OCI-LY3 (cell line): Measurements from ENCODE around the gene MB21D2.

Experiments
- H2AFZ ChIP-seq: fragments of 200-600, 300-600 bp; shearing (Covaris generic); 2 replicates; pipeline ENCODE4 v1.6.0; 2014; ENCODE audit warnings: antibody characterized with exemption, low read depth, low read length
- H3K27ac ChIP-seq: fragments of 200-600, 300-600 bp; sonication (generic); 2 replicates; pipeline ENCODE4 v1.5.1; 2014; ENCODE audit warnings: mild to moderate bottlenecking, low read length, moderate library complexity, mixed read lengths
- H3K27me3 ChIP-seq: fragments of 200-600, 300-600 bp; sonication (generic); 2 replicates; pipeline ENCODE4 v1.6.1; 2014; ENCODE audit warnings: low read depth, low read length, mixed read lengths
- H3K36me3 ChIP-seq: fragments of 200-600, 300-600 bp; sonication (generic); replicated peaks from 2 replicates; pipeline ENCODE3; 2014; ENCODE audit warnings: low read depth, low read length, mixed read lengths
- H3K4me1 ChIP-seq: fragments of 300-600, 200-600 bp; sonication (generic); 2 replicates; pipeline ENCODE4 v1.6.1; 2014; ENCODE audit warnings: low read length, mixed read lengths
- H3K4me2 ChIP-seq: fragments of 200-600, 300-600 bp; sonication (generic); 2 replicates; pipeline ENCODE4 v1.6.1; 2014; ENCODE audit warnings: low read length, mixed read lengths
- H3K4me3 ChIP-seq: fragments of 300-600, 200-600 bp; sonication (generic); 2 replicates; pipeline ENCODE4 v1.5.1; 2014; ENCODE audit warnings: antibody characterized with exemption, mild to moderate bottlenecking, low read length, moderate library complexity
- H3K79me2 ChIP-seq: fragments of 300-600, 200-600 bp; shearing (Covaris generic); 2 replicates; pipeline ENCODE4 v1.6.1; 2014; ENCODE audit warnings: mild to moderate bottlenecking, low read length, mixed read lengths
- H3K9ac ChIP-seq: fragments of 300-600, 200-600 bp; shearing (Covaris generic); 2 replicates; pipeline ENCODE4 v1.6.0; 2014; ENCODE audit warnings: mild to moderate bottlenecking, low read length, moderate library complexity
- H3K9me3 ChIP-seq: fragments of 200-600, 300-600 bp; shearing (Covaris generic); 2 replicates; pipeline ENCODE4 v1.6.1; 2014; ENCODE audit warnings: low read length, mixed read lengths; ENCODE audit not compliant: insufficient read depth
- H4K20me1 ChIP-seq: fragments of 200-600, 300-600 bp; sonication (generic); 2 replicates; pipeline ENCODE4 v1.6.1; 2016; ENCODE audit warnings: low read length, mixed read lengths; ENCODE audit not compliant: insufficient read depth
- EZH2phosphoT487 ChIP-seq: fragments of 200-600 bp; shearing (Covaris generic); IDR thresholded peaks from 2 replicates; pipeline ENCODE4 v1.6.1; 2018; ENCODE audit warnings: antibody characterized with exemption, mixed run types, low read depth
- TF ChIP-seq, protein P1 (sequence below): fragments of 200-600, 300-600 bp; sonication (generic); IDR thresholded peaks from 2 replicates; pipeline ENCODE4 v1.5.1; 2014; ENCODE audit warnings: antibody characterized with exemption, low read length, low read depth

The MB21D2 gene

DNA sequence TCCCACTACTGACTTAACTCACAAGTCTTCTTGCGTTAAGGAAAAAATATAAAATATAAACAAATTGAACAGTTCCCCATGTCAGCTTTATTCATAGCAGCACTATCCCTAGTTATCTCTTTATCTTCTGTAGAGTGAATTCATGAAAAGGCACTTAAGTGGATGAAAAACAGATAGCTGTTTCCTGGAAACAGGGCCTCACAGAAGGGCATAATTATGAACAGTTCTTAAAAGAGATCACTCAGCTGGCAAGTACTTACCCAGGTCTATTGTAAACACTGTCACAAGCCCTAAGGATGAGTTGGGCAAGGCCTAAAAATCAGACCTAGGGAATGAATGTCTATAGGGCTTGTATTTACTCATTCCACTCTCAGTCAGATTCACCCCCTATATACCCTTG lies 10.7 kb downstream of the MB21D2 start:
- no peak overlapping the region for H3K4me2 ChIP-seq
- H3K79me2 ChIP-seq, result no peaks in the 10 kb centered on the region
- no peaks in the 10 kb centered on the region for H3K9me3 ChIP-seq
- no peaks in the 10 kb centered on the region for H3K36me3 ChIP-seq
- H3K27me3 ChIP-seq, result no peaks in the 10 kb centered on the region
- TF ChIP-seq, protein P1, sequence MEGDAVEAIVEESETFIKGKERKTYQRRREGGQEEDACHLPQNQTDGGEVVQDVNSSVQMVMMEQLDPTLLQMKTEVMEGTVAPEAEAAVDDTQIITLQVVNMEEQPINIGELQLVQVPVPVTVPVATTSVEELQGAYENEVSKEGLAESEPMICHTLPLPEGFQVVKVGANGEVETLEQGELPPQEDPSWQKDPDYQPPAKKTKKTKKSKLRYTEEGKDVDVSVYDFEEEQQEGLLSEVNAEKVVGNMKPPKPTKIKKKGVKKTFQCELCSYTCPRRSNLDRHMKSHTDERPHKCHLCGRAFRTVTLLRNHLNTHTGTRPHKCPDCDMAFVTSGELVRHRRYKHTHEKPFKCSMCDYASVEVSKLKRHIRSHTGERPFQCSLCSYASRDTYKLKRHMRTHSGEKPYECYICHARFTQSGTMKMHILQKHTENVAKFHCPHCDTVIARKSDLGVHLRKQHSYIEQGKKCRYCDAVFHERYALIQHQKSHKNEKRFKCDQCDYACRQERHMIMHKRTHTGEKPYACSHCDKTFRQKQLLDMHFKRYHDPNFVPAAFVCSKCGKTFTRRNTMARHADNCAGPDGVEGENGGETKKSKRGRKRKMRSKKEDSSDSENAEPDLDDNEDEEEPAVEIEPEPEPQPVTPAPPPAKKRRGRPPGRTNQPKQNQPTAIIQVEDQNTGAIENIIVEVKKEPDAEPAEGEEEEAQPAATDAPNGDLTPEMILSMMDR, result no peak
- TF ChIP-seq EZH2phosphoT487, result no peak
- H3K4me1 ChIP-seq, result no peaks in the 10 kb centered on the region
- H4K20me1 ChIP-seq, result no peaks in the 10 kb centered on the region
- no peak overlapping the region for H2AFZ ChIP-seq
- no peak overlapping the region for H3K9ac ChIP-seq
- no peak overlapping the region for H3K4me3 ChIP-seq
- H3K27ac ChIP-seq, result no peak overlapping the region

DNA sequence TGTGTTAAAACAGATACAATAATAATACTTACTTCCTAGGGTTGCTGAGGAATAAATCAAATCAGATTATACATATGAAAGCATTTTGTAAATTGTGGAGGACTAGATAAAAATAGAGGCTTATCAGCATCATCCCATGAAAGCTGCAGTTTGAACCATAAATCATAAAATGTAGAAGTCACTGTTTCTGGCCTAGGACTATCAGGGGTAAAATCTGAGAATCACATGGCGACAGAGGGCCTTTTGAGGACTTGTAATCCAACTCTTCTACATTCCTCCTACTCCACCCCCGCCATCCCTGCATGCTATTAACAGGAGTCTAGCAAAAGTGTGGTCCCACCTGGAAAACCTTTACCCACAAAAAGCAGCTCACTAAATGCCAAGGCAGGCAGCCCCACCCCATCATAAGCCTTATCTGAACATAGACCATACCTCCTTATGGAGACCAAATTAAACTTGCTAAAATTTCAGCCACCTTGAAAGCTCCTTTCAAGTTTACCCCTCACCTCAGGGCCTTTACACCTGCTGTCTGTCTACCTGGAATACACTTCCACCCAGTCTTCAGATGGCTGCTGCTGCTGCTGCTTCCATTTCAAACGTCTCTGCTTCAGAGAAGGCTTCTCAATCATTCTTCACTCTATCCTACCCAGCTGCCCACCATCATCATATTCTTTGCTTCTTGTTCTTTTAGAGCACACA lies 11.5 kb downstream of the MB21D2 start:
- H3K4me3 ChIP-seq, result no peak overlapping the region
- H2AFZ ChIP-seq, result no peak overlapping the region
- H3K9me3 ChIP-seq, result no peaks in the 10 kb centered on the region
- H3K36me3 ChIP-seq, result no peaks in the 10 kb centered on the region
- no peaks in the 10 kb centered on the region for H3K79me2 ChIP-seq
- no peaks in the 10 kb centered on the region for H3K27me3 ChIP-seq
- no peak for TF ChIP-seq EZH2phosphoT487
- TF ChIP-seq, protein P1, result no peak
- H3K9ac ChIP-seq, result no peak overlapping the region
- H3K4me2 ChIP-seq, result no peak overlapping the region
- H4K20me1 ChIP-seq, result no peaks in the 10 kb centered on the region
- H3K4me1 ChIP-seq, result no peaks in the 10 kb centered on the region
- no peak overlapping the region for H3K27ac ChIP-seq

DNA sequence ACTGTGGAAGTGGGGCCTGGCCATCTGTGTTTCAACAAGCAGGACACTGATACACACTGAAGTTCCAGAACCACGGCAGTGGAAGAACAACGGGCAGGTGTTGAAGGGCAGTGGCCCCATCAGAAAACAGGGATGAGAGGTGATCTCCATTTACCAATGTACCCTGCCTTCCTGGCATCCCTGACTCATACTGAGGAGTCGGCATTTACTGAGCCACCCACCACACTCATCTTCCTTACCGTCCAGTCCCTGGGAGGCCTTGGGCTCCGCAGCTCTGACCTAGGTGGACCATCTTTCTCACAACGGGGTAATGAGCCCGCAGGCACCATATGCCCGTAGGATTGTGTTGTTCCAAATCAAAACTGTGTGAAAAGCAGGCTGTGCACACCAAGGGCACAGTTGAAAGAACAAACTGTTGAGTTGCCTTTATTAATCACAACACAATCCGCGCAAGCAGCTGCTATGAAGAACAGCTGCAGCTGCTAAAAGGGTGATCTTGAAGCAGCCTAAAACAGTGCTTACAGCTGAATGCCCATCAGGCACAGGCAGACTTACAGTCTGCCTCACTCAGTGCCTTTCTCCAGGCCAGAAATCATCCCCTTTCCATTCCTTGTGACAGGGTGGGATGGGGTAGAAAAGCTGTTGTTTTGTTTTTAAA lies 12.9 kb downstream of the MB21D2 start:
- H3K27ac ChIP-seq, result no peak overlapping the region
- H2AFZ ChIP-seq, result no peak overlapping the region
- no peak for TF ChIP-seq EZH2phosphoT487
- TF ChIP-seq, protein P1, result no peak
- no peaks in the 10 kb centered on the region for H4K20me1 ChIP-seq
- H3K27me3 ChIP-seq, result no peaks in the 10 kb centered on the region
- no peaks in the 10 kb centered on the region for H3K36me3 ChIP-seq
- H3K79me2 ChIP-seq, result no peaks in the 10 kb centered on the region
- no peaks in the 10 kb centered on the region for H3K4me1 ChIP-seq
- H3K4me3 ChIP-seq, result no peak overlapping the region
- no peaks in the 10 kb centered on the region for H3K9me3 ChIP-seq
- H3K4me2 ChIP-seq, result no peak overlapping the region
- no peak overlapping the region for H3K9ac ChIP-seq

DNA sequence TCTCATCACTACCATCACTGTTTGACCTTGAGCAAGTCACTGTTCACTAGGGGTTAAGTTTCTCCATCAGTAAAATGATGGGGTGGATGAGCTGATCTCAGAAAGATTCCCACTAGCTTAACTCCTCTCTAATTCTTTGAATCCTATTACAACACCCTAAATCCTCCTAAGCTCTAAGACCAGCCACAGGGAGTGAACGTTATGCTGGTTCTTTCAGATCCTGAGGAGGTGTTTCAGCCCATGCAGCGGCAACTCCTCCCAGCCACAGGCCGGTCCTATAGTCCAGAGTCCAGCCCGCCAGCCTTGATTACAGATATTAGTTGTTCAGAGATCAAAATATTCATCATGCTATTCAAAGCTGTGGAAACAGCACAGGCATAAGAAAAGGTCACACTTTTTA lies 15.1 kb downstream of the MB21D2 start:
- H3K4me3 ChIP-seq, result no peak overlapping the region
- no peaks in the 10 kb centered on the region for H4K20me1 ChIP-seq
- H3K79me2 ChIP-seq, result no peaks in the 10 kb centered on the region
- no peak overlapping the region for H3K9ac ChIP-seq
- H3K36me3 ChIP-seq, result no peaks in the 10 kb centered on the region
- H3K9me3 ChIP-seq, result no peaks in the 10 kb centered on the region
- TF ChIP-seq, protein P1, result no peak
- no peak for TF ChIP-seq EZH2phosphoT487
- H3K27ac ChIP-seq, result no peak overlapping the region
- H2AFZ ChIP-seq, result no peak overlapping the region
- H3K4me1 ChIP-seq, result peaks cover 14% of the 10 kb centered on the region
- no peaks in the 10 kb centered on the region for H3K27me3 ChIP-seq
- no peak overlapping the region for H3K4me2 ChIP-seq
